SK-N-SH treated with all-trans-retinoic acid at 6 μM for 48 hours (cell line): Measurements from ENCODE around the gene CACHD1.

Source experiments
- ARNTL ChIP-seq: fragments of 450-650 bp; formaldehyde crosslinking; IDR thresholded peaks from 2 replicates; pipeline ENCODE4 v1.5.0; 2020; ENCODE audit warnings: low read depth, mild to moderate bottlenecking, moderate library complexity, borderline replicate concordance
- CSDC2 ChIP-seq: fragments of 250-450 bp; sonication (Bioruptor Pico); IDR thresholded peaks from 2 replicates; pipeline ENCODE4 v1.5.0; 2020; ENCODE audit warnings: mild to moderate bottlenecking, moderate library complexity
- GLIS3 ChIP-seq: fragments of 250-450 bp; sonication (Bioruptor Pico); IDR thresholded peaks from 2 replicates; pipeline ENCODE4 v1.5.0; 2020; ENCODE audit warnings: mild to moderate bottlenecking, moderate library complexity
- PPARA ChIP-seq: fragments of 250-450 bp; sonication (Bioruptor Pico); IDR thresholded peaks from 2 replicates; pipeline ENCODE4 v1.5.0; 2020; ENCODE audit warnings: mild to moderate bottlenecking, borderline replicate concordance
- RARB ChIP-seq: fragments of 250-450 bp; sonication (Bioruptor Pico); IDR thresholded peaks from 2 replicates; pipeline ENCODE4 v1.8.0; 2021; ENCODE audit warnings: mild to moderate bottlenecking, moderate library complexity
- SNAI2 ChIP-seq: fragments of 250-450 bp; sonication (Bioruptor Pico); IDR thresholded peaks from 2 replicates; pipeline ENCODE4 v1.5.0; 2020; ENCODE audit warnings: mild to moderate bottlenecking, moderate library complexity
- TCF4 ChIP-seq: fragments of 250-450 bp; sonication (Bioruptor Pico); IDR thresholded peaks from 2 replicates; pipeline ENCODE4 v1.8.0; 2021; ENCODE audit warnings: mild to moderate bottlenecking, moderate library complexity, borderline replicate concordance
- ZC3H10 ChIP-seq: fragments of 250-450 bp; sonication (Bioruptor Pico); IDR thresholded peaks from 2 replicates; pipeline ENCODE4 v1.5.1; 2021; ENCODE audit warnings: mild to moderate bottlenecking, moderate library complexity
- ZFP30 ChIP-seq: fragments of 450-650 bp; formaldehyde crosslinking; IDR thresholded peaks from 2 replicates; pipeline ENCODE4 v1.5.0; 2022; ENCODE audit warnings: mild to moderate bottlenecking, moderate library complexity
- ZNF565 ChIP-seq: fragments of 450-650 bp; formaldehyde crosslinking; conservative IDR thresholded peaks from 2 replicates; pipeline ENCODE4 v1.5.0; 2020; ENCODE audit warnings: low read depth, mild to moderate bottlenecking, moderate library complexity
- TF ChIP-seq, protein P1 (sequence below): fragments of 250-450 bp; sonication (Bioruptor Pico); IDR thresholded peaks from 2 replicates; pipeline ENCODE4 v1.5.1; 2020; ENCODE audit warnings: low read depth, mild to moderate bottlenecking, moderate library complexity

DNA sequence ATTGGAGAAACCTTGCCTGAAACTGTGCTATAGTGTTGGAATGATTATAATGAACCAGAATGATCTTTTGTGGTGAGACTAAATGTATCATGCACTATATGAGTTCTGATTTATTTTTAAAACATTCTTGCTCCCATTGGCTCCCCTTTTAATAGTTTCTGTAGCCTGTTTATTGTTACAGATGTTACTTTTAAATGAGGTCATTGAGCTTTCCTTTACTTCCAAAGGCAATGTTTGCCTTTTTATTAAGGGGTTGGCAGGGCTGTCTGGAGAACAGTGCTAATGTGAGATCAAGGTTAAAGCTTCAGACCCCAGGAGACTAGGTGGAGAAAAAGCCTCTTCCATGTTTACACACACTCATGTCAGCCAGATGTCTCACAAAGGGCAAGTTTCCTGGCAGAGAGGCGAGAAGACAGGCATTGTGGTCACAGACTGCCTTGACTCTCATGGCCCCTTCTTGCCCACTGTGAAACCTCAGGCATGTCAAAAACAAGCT, 154.3 kb downstream of the CACHD1 start:
- TF ChIP-seq, protein P1, sequence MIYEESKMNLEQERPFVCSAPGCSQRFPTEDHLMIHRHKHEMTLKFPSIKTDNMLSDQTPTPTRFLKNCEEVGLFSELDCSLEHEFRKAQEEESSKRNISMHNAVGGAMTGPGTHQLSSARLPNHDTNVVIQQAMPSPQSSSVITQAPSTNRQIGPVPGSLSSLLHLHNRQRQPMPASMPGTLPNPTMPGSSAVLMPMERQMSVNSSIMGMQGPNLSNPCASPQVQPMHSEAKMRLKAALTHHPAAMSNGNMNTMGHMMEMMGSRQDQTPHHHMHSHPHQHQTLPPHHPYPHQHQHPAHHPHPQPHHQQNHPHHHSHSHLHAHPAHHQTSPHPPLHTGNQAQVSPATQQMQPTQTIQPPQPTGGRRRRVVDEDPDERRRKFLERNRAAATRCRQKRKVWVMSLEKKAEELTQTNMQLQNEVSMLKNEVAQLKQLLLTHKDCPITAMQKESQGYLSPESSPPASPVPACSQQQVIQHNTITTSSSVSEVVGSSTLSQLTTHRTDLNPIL, result no peak
- no peak for TF ChIP-seq ZNF565 (CRISPR knock-in tag)
- TF ChIP-seq SNAI2 (CRISPR knock-in tag), result no peak
- TF ChIP-seq TCF4 (CRISPR knock-in tag), result 0 out of 2 replicates have a peak, but pooled peaks have one; percentile 12
- no peak for TF ChIP-seq ZFP30
- TF ChIP-seq RARB (CRISPR knock-in tag), result no peak
- TF ChIP-seq GLIS3 (CRISPR knock-in tag), result no peak
- TF ChIP-seq ARNTL (CRISPR knock-in tag), result no peak
- no peak for TF ChIP-seq CSDC2 (CRISPR knock-in tag)
- TF ChIP-seq PPARA (CRISPR knock-in tag), result no peak
- no peak for TF ChIP-seq ZC3H10 (CRISPR knock-in tag)
